KG1 (cell line): ENCODE results near the gene HRK.

Experiments used
- DNase-seq: peaks from one replicate; lab custom pipeline; 2025; lab: John Stamatoyannopoulos, UW

HRK gene

DNA sequence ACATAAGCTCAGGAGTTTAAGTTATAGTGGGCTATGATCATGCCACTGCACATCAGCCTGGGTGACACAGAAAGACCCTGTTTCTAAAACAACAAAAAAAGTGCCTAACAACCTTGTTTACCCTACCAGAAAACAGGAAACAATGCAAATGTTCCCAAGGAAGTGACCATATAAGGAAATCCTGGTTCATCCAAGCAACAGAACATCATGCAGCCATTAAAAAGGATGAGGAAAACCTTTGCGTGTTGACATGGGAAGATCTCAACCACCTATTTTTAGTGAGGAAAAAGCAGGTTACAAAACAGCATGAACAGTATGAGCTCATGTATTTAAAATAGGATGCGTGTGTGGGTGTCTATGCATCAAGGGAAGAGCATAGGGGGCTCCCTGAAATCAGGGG is 13.7 kb downstream of the HRK start:
- DNase-seq = no peak

DNA sequence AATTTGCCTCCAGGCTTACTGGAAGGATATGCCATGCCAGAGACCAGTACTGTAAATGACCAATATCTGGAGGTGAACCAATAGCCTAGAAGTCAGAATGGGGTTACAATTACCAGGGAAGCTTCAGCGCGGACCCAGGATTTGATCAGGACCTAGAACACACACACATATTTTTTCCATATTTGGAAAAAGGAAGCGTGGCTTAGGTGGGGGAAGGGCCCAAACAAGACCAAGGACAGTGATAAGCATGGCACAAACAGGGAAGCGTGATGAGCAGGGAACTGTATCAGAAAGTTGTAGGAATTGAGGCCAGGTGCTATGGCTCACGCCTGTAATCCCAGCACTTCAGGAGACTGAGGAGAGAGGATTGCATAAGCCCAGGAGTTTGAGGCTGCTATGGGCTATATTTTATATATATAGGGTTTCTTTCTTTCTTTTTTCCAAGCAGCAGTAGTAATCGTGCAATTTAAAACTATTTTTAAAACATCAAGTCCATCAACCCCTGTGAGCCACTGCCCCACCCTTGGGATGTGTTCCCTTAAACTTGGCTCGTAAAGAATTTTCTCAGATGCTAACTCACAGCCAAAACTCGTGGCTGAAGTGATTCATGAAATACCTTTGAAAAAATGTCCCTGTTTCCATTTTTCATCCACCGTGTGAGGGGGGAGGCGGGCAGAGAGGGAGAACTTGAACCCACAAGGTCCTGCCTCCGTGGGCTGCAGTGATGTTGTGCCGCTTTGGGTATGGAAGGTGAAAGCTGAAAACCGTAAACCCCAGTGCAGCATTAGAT is 16.7 kb downstream of the HRK start:
- DNase-seq = no peak

DNA sequence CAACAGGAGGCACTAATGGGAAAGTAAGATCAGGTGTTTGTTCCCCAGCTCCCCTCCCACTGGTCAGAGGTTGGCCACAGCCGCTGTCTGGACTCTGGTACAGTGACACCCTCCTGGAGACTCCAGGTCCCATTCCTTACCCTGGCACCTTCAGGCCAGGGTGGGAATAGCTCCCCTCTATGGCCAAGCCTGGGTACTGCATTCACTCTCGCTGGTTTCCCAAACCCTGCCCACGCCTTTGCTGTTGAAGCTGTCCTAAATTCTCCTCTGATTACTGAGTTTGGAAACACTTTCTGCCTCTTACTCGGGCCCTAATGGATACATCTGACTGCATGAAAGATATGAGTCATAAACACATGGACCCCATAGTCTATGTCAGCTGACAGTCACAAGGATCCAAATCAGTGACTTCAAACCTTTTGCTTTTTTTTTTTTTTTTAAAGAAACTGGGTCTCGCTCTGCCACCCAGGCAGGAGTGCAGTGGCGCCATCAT is 17.9 kb downstream of the HRK start:
- no peak for DNase-seq

DNA sequence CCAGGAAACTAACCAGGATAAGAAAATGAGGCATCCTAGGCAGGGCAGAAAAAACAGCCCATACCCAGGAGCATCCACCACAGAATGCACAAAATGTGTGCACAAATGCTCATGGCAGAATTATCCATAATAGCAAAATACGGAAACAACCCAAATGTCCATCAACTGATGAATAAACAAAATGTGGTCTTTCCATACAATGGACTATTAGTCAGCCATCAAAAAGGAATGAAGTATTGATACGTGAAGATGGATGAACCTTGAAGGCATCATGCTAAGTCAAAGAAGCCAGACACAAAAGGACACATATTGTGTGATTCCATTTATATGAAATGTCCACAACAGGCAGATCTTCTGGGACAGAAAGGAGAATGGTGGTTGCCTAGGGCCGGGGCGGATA is 19.1 kb downstream of the HRK start:
- DNase-seq = no peak

DNA sequence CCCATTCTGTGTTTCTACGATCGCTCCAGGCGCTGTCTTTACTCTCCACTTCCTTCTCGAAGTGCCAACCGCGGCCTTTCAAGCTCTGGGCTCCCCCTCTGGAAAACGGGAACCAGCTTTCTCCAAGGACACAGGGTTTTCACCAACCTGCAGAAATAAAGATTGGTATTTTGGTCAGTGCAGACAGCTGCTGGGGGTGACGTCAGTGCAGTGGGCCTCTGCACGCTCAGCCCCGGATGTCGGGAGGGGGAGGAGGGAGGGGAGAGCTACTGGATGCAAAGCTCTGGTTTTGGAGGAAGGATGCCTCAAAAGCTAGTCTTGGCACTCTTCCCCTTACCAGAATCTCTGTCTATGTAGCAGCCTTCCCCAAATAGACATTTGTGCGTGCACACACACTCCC is 19.9 kb downstream of the HRK start:
- no peak for DNase-seq

DNA sequence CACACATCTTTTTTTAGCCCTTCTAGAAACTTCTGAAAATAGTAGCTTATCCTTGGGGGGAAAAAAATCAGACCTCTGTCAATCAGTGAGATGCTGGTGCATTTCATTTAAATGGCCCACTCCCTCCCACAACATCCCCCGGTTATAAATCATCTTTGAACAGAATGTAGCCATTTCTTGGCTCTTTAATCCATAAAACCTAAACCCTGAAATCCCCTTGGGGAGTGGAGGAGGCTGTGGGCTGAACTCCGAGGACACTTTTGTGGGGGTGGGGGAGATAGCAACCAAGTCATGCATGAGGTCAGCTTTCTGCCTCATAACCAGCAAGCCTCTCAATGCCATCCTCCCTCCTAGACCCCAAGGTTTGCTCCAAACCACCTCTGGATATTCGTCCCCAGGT is 21.0 kb downstream of the HRK start:
- no peak for DNase-seq

DNA sequence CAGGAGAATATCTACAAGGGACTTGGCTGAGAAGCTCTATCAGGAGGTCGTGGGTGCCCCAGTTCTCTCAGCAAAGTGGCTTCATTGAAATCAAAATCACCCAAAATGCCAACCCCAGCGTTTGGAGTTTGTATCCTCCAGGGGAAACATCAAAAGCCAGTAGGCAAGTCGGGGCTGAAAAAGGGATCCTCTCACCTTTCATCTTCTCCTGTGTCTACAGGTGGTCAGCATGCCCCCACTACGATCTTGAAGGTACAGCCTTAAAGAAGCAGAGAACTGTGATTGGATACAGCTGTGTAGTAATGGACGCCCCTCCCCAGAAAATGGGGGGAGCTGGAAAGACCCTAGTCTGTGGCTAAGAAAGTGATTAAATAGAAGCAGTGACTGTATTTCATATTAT is 22.2 kb downstream of the HRK start:
- no peak for DNase-seq

DNA sequence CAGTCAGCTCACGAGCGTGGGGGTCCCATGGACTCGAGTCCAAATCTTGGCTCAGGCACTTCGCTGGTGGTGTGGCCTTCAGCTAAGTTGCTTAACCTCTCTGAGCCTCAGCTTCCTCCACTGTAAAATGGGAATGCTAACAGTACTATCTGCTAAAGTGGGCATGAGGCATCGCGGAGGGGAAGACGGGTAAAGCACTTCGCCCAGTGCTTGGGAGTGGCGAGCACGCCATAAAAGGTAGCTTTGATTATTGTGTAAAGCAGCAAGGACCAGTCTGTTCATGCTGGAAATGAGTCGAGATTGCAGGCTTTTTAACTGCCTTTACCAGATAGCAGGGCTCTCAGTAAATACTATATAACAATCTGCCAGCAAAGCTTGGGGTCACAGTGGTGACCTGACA is 24.5 kb downstream of the HRK start:
- no peak for DNase-seq

DNA sequence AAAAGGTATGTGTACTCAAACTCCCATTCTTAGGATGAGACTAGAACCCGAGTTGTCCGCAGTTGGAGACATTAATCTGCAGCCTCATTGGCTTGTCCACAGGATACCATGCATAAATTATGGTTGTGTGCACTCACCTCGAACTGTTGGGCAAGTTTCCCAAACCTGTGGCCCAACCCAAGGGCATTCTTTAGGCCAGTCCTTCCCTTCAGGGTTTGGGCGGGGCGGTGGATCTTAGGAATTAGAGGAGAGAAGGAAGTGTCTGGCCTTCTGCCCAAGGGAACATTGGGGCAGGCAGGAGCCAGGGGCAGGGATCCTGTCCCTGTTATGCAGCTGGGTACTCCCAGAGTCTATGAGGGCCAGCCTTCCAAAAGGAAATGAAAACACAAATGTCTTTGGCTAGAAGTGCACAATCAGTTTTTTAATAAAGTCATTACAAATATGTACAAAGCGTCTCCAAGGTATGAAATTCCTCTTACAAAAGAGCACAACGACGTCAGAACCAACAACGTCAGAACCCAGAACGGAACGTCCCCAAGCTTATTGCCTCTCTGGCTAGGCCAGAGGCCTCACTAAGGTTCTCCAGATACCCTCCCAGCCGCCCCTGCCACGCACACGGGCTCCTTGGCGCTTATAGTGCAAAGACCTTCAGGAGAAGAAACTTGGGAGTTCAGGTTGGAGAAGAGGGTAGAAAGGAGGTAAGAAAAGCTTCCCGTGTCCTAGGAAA is 25.3 kb downstream of the HRK start:
- DNase-seq = no peak

DNA sequence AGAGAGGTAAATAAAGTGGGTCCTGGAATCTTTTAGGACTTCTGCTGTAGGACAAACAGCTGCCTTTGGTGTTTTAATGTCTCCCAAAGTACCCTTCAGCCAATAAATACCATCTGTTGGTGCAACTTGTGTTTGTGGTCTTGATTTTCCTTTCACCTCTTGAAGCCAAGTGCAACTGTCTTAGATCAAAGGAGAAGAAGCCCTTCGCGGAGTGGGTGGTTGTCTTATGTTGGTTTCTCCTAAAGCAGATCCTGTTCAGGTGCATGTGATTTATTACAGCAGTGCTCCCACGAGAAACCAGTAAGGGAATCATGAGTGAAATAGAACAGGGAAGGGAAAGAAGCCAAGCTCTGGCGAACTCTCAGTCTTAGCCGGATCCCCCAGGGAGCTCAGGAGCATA is 27.7 kb downstream of the HRK start:
- DNase-seq = no peak

DNA sequence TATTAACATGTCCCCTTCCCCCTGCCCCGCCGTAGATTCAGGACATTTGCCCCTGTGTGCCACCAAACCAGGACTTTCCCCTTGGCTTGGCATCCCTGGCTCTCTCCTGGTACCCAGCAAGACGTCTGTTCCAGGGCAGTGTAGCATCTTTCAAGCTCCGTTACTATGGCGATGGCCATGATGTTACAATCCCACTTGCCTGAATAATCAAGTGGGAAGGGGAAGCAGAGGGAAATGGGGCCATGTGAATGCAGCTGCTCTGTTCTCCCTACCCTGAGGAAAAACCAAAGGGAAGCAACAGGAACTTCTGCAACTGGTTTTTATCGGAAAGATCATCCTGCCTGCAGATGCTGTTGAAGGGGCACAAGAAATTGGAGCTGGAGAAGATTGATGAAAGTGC is 28.9 kb downstream of the HRK start:
- no peak for DNase-seq

DNA sequence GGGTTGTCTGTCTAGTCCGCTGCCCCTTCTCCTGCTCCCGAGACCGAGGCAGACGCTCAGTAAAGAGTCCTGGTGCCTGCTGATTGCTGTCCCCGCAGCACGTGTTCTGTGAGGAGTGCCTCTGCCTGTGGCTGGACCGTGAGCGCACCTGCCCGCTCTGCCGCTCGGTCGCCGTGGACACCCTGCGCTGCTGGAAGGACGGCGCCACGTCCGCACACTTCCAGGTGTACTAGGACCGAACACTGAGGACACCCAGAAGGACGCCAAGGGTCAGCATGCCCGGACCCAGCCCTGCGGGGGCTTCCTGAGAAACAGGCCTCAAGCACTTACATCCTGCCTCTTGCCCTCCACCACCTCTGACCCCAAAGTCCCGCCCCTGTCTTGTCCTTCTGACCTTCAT is 32.0 kb downstream of the HRK start:
- DNase-seq = no peak

DNA sequence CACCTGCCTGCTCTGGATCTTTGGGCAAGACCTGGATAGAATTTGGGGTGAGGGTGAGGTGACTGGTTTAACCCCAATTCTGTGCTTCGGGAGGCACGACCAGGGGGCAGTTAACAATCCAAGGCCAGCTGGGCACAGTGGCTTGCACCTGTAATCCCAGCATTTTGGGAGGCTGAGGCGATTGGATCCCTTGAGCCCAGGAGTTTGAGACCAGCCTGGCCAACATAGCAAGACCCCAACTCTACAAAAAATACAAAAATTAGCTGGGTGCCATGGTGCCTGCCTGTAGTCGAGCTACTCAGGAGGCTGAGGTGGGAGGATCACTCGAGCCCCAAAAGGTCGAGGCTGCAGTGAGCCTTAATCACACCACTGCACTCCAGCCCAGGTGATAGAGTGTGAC is 38.2 kb downstream of the HRK start:
- no peak for DNase-seq

DNA sequence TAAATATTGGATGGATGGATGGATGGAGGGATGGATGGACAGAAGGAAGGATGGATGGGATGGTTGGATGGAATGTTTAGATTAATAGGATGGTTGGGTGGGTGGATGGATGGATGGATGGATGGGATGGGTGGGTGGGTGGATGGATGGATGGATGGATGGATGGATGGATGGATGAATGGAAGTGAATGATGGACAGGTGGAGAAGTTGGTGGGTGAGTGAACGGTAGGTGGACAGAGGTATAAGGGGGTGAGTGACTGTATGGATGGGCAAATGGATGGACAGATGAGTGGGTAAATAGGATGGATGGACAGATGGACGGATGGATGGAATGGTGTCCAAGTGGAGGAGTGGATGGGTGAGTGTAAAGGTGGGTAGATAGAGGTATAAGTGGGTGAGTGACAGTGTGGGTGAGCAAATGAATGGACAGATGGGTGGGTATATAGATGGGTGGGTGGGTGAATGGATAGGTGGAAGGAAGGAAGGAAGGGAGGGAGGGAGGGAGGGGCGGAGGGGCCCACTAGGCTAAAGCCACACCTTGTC is 41.9 kb downstream of the HRK start:
- DNase-seq = no peak

DNA sequence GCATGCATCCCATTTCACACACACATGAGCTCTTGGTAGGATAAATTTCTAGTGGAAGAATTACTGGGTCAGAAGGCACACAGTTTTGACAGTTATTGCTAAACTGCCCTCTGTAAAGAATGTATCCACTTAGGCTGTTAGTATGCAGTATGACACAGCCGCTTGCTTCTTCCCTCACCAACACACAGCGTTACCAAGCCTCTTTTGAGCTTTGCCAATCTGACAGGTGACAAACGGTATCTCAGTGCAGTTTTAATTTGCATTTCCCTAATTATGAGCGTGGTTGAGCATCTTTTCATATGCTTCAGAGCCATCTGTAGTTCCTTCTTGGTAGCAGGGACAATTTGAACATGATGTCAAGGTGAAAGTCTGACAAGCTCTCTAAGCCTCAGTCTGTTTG is 42.9 kb downstream of the HRK start:
- DNase-seq = no peak

DNA sequence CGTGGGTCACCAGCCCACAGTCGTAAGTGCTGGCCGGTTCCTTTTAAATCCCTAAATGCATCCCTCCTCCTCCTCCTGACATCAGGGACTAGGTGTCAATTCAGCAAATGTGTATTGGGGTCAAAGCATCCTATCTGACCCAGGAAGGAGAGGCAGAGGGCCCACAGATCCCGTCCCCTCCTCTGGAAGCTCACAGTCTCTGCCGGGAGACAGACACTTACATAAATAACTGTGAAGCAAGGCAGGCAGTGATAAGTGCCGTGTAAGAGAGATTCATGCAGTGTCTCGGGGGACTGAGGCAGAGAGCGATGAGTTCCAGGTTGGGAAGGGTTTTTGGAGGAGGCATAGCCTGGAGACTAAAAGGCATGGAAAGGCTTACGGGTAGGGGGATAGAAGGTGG is 44.1 kb downstream of the HRK start:
- no peak for DNase-seq

DNA sequence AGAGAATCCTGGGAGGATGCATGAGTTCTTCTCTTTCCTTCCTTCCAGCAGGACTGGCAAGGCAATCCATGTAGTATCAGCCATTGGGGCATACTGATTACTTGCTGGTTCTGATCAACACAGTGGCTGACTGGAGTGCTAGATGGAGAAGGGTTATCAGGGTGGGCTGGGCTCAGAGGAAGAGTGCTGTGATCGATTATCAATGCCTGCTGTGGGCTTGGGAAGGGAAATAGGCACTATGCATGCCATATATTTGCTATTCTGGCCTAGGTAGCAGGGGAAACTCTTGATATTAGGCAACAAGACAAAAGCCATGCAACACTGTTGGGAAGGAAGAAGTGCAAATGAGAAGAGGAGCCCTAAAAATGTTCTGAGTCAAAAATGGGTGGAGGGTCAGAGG is 45.8 kb downstream of the HRK start:
- DNase-seq = no peak

DNA sequence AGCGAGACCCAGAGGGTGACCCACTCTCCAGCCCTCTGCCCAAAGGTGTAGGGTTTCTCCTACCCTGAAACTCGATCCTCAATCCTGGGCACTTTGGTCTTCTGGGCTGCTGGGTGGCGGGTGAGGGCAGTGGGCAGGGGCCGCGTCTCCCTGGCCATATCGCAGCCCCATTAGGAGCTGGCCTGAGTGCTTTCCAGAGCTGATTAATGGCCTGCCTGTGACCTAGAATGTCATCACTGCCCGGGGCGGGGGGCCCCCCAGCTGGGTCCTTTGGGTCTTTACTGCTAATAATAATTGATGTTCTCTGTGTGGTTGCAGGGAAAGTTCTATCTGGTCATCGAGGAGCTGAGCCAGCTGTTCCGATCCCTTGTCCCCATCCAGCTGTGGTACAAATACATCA is 47.8 kb downstream of the HRK start:
- no peak for DNase-seq

DNA sequence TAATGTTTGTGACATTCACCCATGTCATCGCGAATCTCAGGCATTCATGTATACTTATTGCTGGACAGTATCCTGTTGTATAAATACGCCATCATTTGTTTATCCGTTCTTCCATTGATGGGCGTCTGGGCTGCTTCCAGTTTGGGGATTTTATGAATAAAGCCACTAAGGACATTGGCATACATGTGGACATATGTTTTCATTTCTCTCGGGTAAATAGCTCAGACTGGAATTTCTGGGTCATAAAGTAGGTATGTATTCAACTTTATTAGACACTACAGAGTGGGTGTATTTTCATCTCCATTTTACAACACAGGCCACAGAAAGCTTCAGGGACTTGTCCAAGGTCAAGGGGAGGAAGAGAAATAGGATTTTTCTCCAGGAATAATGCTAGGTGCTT is 48.9 kb downstream of the HRK start:
- DNase-seq = no peak

DNA sequence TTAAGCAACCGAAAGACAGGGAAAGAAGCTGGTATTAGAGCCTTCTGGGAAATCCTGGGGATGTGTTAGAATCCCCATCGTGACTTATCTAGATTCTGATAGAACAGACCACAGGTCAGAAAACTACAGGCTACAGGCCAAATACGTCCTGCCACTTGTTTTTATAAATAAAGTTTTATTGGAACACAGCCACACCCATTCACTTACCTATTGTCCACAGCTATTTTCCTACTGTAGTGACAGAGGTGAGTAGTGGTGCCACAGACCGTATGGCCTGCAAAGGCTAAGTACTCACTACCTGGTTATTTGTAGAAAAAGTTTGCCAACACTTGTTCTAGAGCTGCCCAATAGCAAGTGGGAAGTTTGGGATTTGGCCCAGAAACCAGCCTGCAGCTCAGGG is 53.8 kb downstream of the HRK start:
- DNase-seq = no peak

DNA sequence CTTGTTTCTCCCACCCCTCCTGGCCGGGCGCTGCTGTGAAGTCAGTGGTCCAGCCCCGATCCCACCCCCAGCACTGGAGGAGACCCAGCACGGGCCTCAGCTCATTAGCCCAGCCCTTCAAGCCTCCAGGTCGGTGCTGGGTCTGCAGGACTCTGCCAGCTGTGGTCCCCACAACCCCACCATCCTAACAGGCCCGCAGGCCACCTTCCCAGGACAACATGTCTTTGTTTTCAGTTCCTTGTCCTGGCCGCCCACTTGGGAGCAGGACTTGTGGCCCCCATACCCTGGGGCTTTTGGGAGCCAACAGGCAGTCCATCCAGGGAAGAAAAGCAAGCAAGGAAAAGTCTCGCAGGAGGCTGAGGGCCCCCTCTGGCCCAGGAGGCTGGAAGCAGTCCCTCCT is 60.0 kb downstream of the HRK start:
- no peak for DNase-seq

DNA sequence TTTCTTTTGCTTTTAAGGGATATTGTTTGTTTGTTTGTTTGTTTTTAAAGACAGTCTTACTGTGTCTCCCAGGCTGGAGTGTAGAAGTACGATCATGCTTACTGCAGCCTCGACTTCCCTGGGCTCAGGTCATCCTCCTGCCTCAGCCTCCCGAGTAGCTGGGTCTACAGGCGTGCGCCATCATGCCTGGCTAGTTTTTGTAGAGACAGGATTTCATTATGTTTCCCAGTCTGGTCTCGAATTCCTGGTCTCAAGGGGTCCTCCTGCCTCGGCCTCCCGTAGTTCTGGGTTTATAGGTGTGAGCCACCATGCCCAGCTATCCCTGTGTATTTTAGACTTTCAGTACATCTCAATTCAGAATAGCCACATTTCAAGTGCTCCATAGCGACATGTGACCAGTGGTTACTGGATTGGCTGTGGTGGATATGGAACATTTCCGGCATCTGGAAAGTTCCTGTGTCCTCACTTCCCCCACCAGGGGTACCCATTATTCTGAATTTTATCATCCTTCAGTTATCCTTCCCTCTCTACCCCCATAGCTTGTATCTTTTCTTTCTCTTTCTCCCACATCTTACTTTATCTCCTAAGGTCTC is 61.1 kb downstream of the HRK start:
- no peak for DNase-seq
